ENCODE data around the gene PBRM1.

PBRM1 gene

GRCh38 chr3:52663098-52663497 lies 22.6 kb downstream of the PBRM1 start:
- DNase-seq, result no peak

- no peak for DNase-seq
These were observed 25.7 kb downstream of the PBRM1 start for GRCh38 chr3:52660046-52660445.

GRCh38 chr3:52655895-52656294 lies 29.8 kb downstream of the PBRM1 start:
- DNase-seq, result no peak

- no peak for DNase-seq
These were observed 34.1 kb downstream of the PBRM1 start for GRCh38 chr3:52651592-52651991.

GRCh38 chr3:52650439-52650838 lies 35.3 kb downstream of the PBRM1 start:
- no peak for DNase-seq

- no peak for DNase-seq
These were observed 36.1 kb downstream of the PBRM1 start for GRCh38 chr3:52649461-52650210.

- no peak for DNase-seq
These were observed 40.2 kb downstream of the PBRM1 start for GRCh38 chr3:52645549-52645948.

- no peak for DNase-seq
These were observed 49.0 kb downstream of the PBRM1 start for GRCh38 chr3:52636673-52637072.

- no peak for DNase-seq
These were observed 51.9 kb downstream of the PBRM1 start for GRCh38 chr3:52633786-52634185.

- DNase-seq, result no peak
These were observed 60.7 kb downstream of the PBRM1 start for GRCh38 chr3:52625041-52625440.

GRCh38 chr3:52623234-52623792 lies 62.4 kb downstream of the PBRM1 start:
- DNase-seq, result no peak

GRCh38 chr3:52620580-52620979 lies 65.1 kb downstream of the PBRM1 start:
- no peak for DNase-seq

GRCh38 chr3:52615166-52615565 lies 70.5 kb downstream of the PBRM1 start:
- DNase-seq, result no peak

- no peak for DNase-seq
These were observed 71.0 kb downstream of the PBRM1 start for GRCh38 chr3:52614689-52615088.

GRCh38 chr3:52609316-52609815 lies 76.3 kb downstream of the PBRM1 start:
- no peak for DNase-seq

GRCh38 chr3:52608337-52608736 lies 77.4 kb downstream of the PBRM1 start:
- no peak for DNase-seq

- DNase-seq, result peak in 1 of 2 experiments; percentile 20
These were observed 79.2 kb downstream of the PBRM1 start for GRCh38 chr3:52606373-52607085.

GRCh38 chr3:52600258-52600657 lies 85.5 kb downstream of the PBRM1 start:
- no peak for DNase-seq

GRCh38 chr3:52596658-52597265 lies 89.0 kb downstream of the PBRM1 start:
- no peak for DNase-seq

GRCh38 chr3:52593103-52593502 lies 92.6 kb downstream of the PBRM1 start:
- no peak for DNase-seq

- DNase-seq, result no peak
These were observed 111.4 kb downstream of the PBRM1 start for GRCh38 chr3:52574056-52574965.

GRCh38 chr3:52572221-52572620 lies 113.5 kb downstream of the PBRM1 start:
- no peak for DNase-seq

All from NCI-H1930 (cell line).